Measurements from ENCODE around the gene CHST8. TPM values are rescaled to one million over a fixed set of nuclear protein-coding genes. Genes with fewer than 3 reads are reported as not detected.

Gene CHST8
- total and polyA plus RNA-seq, 2 donors: 0.23 to 0.47 TPM

DNA sequence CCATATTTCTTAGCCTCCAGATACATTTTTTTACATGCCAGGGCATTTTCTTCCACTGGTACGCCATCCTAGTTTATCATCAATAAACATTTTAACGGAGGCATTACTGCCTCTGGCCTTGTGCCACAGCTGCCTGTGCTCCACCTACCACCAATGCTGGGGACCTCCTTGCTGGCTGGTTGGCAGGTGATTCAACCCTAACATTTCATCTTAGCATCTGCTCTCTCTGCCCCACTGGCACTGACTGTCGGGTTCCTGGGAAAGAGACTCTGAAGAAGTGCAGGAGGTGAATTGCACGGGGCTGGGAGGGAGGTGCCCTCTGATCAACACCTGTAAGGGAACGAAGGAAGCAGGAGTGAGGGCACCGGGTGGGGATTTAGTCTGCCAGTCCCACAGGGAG, 123.5 kb downstream of the CHST8 start:
- 83% methylated on average over 6 of the region's 6 CpGs for WGBS
- no peak overlapping the region for H3K27ac ChIP-seq (ENCODE audit: low read depth in 1 of 2, low read length in 1 of 2)
- no peak for DNase-seq (ENCODE audit: low read depth in 6 of 9, low spot score in 9 of 9)
- no peaks in the 10 kb centered on the region for H3K4me1 ChIP-seq (ENCODE audit: control insufficient read depth in 2 of 2, insufficient read depth in 2 of 2, low read length in 2 of 2)
- no peaks in the 10 kb centered on the region for H3K36me3 ChIP-seq (ENCODE audit: control insufficient read depth in 2 of 2, insufficient read depth in 2 of 2, low read length in 1 of 2)
- no peak overlapping the region for H3K4me3 ChIP-seq (ENCODE audit: low read length in 2 of 2)
- no peaks in the 10 kb centered on the region for H3K27me3 ChIP-seq (ENCODE audit: control insufficient read depth in 2 of 2, insufficient read depth in 1 of 2, low read length in 1 of 2)
- no peaks in the 10 kb centered on the region for H3K9me3 ChIP-seq (ENCODE audit: control insufficient read depth in 2 of 2, insufficient read depth in 1 of 2, low read length in 1 of 2)

DNA sequence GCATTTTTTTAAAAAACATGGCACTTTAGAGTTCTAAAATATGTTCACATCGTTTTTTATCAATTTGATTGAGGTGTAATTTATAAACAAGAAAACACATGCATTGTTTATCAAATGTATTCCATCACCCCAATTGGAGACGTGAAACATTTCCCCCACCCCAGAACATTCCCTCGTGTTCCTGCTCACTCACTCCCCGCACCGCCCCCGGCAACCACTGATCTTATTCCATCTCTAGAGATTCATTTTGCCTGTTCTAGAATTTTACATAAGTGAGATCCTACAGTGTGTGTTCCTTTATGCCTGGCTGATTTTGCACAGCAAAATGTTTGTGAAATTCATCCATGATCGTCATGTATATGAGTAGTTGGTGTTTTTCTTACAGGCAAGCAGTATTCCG, 124.4 kb downstream of the CHST8 start:
- Histone ChIP-seq H3K27ac (ENCODE audit: low read depth in 1 of 2, low read length in 1 of 2) (no peak overlapping the region), H3K4me3 (ENCODE audit: low read length in 2 of 2) (no peak overlapping the region), H3K4me1 (ENCODE audit: control insufficient read depth in 2 of 2, insufficient read depth in 2 of 2, low read length in 2 of 2) (no peaks in the 10 kb centered on the region), H3K27me3 (ENCODE audit: control insufficient read depth in 2 of 2, insufficient read depth in 1 of 2, low read length in 1 of 2) (no peaks in the 10 kb centered on the region), H3K36me3 (ENCODE audit: control insufficient read depth in 2 of 2, insufficient read depth in 2 of 2, low read length in 1 of 2) (no peaks in the 10 kb centered on the region), H3K9me3 (ENCODE audit: control insufficient read depth in 2 of 2, insufficient read depth in 1 of 2, low read length in 1 of 2) (no peaks in the 10 kb centered on the region)
- 90% methylated on average over 8 of the region's 8 CpGs for WGBS
- DNase-seq (ENCODE audit: low read depth in 6 of 9, low spot score in 9 of 9): no peak

DNA sequence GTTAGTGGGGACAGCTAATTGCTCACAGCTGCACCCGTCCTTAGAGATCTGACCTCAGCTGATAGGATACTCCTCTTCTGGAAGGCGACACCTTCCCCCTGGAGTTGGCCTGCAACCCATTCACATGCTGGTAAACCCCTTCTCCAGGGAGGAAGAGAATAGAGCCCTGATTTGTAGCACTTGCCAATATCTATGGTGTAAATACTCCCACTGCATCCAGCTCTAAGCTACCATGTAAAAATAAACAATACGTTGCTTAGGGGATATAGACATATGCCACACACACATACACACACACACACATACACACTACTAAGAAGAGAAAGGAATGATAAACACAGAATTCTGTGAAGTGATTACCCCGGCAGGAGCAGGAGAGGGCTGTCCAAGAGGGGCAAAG, 125.5 kb downstream of the CHST8 start:
- Histone ChIP-seq H3K4me1 (ENCODE audit: control insufficient read depth in 2 of 2, insufficient read depth in 2 of 2, low read length in 2 of 2) (no peaks in the 10 kb centered on the region), H3K36me3 (ENCODE audit: control insufficient read depth in 2 of 2, insufficient read depth in 2 of 2, low read length in 1 of 2) (no peaks in the 10 kb centered on the region), H3K27me3 (ENCODE audit: control insufficient read depth in 2 of 2, insufficient read depth in 1 of 2, low read length in 1 of 2) (no peaks in the 10 kb centered on the region), H3K4me3 (ENCODE audit: low read length in 2 of 2) (no peak overlapping the region), H3K9me3 (ENCODE audit: control insufficient read depth in 2 of 2, insufficient read depth in 1 of 2, low read length in 1 of 2) (no peaks in the 10 kb centered on the region), H3K27ac (ENCODE audit: low read depth in 1 of 2, low read length in 1 of 2) (no peak overlapping the region)
- no peak for DNase-seq (ENCODE audit: low read depth in 6 of 9, low spot score in 9 of 9)
- WGBS: 67% methylated on average over 4 of the region's 4 CpGs

DNA sequence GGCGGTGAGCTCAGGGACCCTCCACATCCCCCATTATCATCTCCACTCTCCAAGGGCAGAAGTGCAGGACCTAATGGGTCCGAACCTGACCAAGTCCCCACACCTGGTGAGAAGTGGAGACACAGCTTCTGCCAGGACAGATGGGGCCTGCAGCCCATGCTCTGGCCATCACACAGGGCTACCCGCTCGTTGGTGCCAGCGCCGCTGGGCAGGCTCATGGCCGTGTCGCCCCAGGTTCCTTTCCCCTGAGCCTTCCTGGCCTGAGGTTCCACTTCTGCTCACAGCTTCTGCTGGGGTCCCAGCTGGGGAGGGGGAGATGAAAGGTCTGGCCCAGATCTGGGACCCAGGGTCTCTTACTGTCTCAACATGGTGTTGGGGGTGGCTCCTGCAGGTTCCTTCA, 126.5 kb downstream of the CHST8 start:
- no peak overlapping the region for H3K27ac ChIP-seq (ENCODE audit: low read depth in 1 of 2, low read length in 1 of 2)
- no peak for DNase-seq (ENCODE audit: low read depth in 6 of 9, low spot score in 9 of 9)
- 94% methylated on average over 8 of the region's 8 CpGs for WGBS

DNA sequence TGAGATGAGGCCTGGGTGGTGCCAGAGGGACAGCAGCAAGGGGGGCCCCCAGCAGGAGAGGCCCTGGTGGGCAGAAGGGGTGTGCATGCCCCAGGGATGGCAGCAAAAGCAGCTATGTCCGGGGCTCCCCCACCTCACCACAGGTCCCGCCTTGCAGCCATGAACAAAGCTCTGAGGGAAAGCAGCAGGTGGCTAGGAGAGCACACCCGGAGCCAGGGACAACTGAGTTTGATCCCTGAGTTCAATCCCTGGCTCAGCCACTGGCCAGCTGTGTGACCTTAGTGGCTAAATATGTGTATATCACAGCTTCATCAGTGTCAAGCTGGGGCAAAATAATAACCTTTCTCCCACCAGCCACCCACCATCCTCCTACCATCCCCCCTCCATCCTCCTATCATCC, 127.3 kb downstream of the CHST8 start:
- 87% methylated on average over 3 of the region's 3 CpGs for WGBS
- Histone ChIP-seq H3K9me3 (ENCODE audit: control insufficient read depth in 2 of 2, insufficient read depth in 1 of 2, low read length in 1 of 2) (no peaks in the 10 kb centered on the region), H3K27me3 (ENCODE audit: control insufficient read depth in 2 of 2, insufficient read depth in 1 of 2, low read length in 1 of 2) (no peaks in the 10 kb centered on the region), H3K4me1 (ENCODE audit: control insufficient read depth in 2 of 2, insufficient read depth in 2 of 2, low read length in 2 of 2) (no peaks in the 10 kb centered on the region), H3K27ac (ENCODE audit: low read depth in 1 of 2, low read length in 1 of 2) (no peak overlapping the region), H3K4me3 (ENCODE audit: low read length in 2 of 2) (no peak overlapping the region), H3K36me3 (ENCODE audit: control insufficient read depth in 2 of 2, insufficient read depth in 2 of 2, low read length in 1 of 2) (no peaks in the 10 kb centered on the region)
- no peak for DNase-seq (ENCODE audit: low read depth in 6 of 9, low spot score in 9 of 9)

More for the DNA sequence above, 126.5 kb downstream of the CHST8 start:
- H3K4me3 ChIP-seq (ENCODE audit: low read length in 2 of 2): no peak overlapping the region
- H3K36me3 ChIP-seq (ENCODE audit: control insufficient read depth in 2 of 2, insufficient read depth in 2 of 2, low read length in 1 of 2): no peaks in the 10 kb centered on the region
- H3K4me1 ChIP-seq (ENCODE audit: control insufficient read depth in 2 of 2, insufficient read depth in 2 of 2, low read length in 2 of 2): no peaks in the 10 kb centered on the region
- H3K27me3 ChIP-seq (ENCODE audit: control insufficient read depth in 2 of 2, insufficient read depth in 1 of 2, low read length in 1 of 2): no peaks in the 10 kb centered on the region
- H3K9me3 ChIP-seq (ENCODE audit: control insufficient read depth in 2 of 2, insufficient read depth in 1 of 2, low read length in 1 of 2): no peaks in the 10 kb centered on the region

DNA sequence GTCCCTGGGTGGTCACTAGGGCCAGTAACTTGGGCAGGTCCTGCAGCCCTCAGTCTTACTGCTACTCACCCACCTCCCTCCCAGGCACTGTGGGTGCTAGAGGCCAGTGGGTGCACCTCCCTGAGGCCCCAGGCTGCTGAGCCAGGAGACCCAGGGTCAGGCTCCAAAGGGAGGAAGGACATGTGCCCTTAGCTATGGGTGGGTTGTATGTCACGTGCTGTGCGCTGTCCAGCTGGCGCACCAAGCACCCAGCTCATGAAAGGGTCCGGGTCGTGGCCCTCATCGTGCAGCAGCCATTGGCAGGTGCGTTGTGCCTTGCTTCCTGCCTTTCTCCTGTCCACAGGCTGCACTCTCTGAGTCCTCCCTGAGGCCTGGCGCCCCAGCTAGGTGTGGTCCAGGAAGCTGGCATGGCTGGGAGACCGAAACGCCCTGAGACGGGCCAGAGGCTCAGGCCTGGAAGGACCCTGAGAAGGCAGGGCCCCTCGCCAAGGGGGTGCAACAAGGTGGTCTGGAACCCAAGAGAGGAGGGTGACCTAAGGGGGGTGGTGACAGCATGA, 127.9 kb downstream of the CHST8 start:
- WGBS: 94% methylated on average over 12 of the region's 12 CpGs
- no peak for DNase-seq (ENCODE audit: low read depth in 6 of 9, low spot score in 9 of 9)
- no peak overlapping the region for H3K27ac ChIP-seq (ENCODE audit: low read depth in 1 of 2, low read length in 1 of 2)
- H3K27me3 ChIP-seq (ENCODE audit: control insufficient read depth in 2 of 2, insufficient read depth in 1 of 2, low read length in 1 of 2): no peaks in the 10 kb centered on the region
- H3K4me1 ChIP-seq (ENCODE audit: control insufficient read depth in 2 of 2, insufficient read depth in 2 of 2, low read length in 2 of 2): no peaks in the 10 kb centered on the region
- no peaks in the 10 kb centered on the region for H3K36me3 ChIP-seq (ENCODE audit: control insufficient read depth in 2 of 2, insufficient read depth in 2 of 2, low read length in 1 of 2)
- H3K4me3 ChIP-seq (ENCODE audit: low read length in 2 of 2): no peak overlapping the region
- no peaks in the 10 kb centered on the region for H3K9me3 ChIP-seq (ENCODE audit: control insufficient read depth in 2 of 2, insufficient read depth in 1 of 2, low read length in 1 of 2)

DNA sequence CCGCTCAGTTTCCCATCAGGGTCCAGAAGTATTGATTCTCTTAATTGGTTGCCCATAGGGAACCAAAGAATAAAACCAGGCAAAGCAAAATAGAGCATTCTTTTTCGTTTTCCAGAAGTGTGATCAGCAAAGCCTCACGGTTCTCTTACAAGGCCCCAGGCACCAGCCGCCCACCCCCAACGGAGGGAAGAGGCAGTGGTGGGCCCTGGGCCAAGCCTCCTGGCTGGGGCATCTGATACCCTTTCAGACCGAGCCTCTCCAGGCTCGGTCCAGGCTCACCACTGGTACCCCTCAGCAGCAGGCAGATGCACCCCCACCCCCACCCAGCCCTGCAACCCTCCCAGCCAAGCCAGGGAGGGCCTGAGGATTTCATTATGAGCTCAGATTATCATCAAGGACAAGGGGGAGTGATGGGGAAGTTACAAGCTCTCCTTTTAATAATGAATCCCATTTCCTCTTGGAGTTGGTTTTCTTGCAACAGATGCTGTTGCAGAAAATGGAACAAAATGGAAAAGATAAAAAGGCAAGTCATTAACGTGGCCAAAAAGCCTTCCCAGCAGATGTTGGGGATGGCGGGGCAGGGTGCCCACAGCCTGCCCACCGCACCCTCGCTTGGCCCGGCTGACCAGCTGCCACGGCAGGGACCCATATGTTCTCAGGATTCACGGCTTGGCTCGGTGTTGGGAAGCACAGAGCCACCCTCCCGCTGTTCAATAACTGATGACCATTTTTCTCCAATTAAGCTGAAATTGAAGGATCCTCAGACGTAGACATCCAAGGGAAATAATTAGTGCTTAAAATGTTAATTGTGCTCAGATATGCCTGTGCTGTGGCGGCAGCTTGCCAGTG, 129.1 kb downstream of the CHST8 start:
- no peaks in the 10 kb centered on the region for H3K9me3 ChIP-seq (ENCODE audit: control insufficient read depth in 2 of 2, insufficient read depth in 1 of 2, low read length in 1 of 2)
- H3K27me3 ChIP-seq (ENCODE audit: control insufficient read depth in 2 of 2, insufficient read depth in 1 of 2, low read length in 1 of 2): no peaks in the 10 kb centered on the region
- DNase-seq (ENCODE audit: low read depth in 6 of 9, low spot score in 9 of 9): no peak
- H3K4me3 ChIP-seq (ENCODE audit: low read length in 2 of 2): no peak overlapping the region
- H3K27ac ChIP-seq (ENCODE audit: low read depth in 1 of 2, low read length in 1 of 2): no peak overlapping the region
- 84% methylated on average over 18 of the region's 18 CpGs for WGBS
- no peaks in the 10 kb centered on the region for H3K36me3 ChIP-seq (ENCODE audit: control insufficient read depth in 2 of 2, insufficient read depth in 2 of 2, low read length in 1 of 2)
- H3K4me1 ChIP-seq (ENCODE audit: control insufficient read depth in 2 of 2, insufficient read depth in 2 of 2, low read length in 2 of 2): no peaks in the 10 kb centered on the region

DNA sequence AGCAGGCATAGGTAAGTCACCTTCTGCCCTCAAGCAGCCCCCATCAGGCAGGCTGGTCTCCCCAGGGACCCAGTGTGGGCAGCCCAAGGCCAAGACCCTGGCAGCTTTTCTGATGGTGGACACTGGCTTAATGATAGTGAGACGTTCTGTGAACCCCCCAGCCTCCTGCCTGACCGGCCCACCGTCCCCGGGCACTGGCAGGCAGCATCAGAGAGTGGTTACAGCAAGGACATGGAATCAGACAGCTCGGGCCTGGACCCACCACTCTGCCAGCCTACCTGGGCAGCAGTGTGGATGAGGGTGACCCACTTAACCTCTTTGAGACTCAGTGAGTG, 129.7 kb downstream of the CHST8 start:
- Histone ChIP-seq H3K27me3 (ENCODE audit: control insufficient read depth in 2 of 2, insufficient read depth in 1 of 2, low read length in 1 of 2) (no peaks in the 10 kb centered on the region), H3K4me1 (ENCODE audit: control insufficient read depth in 2 of 2, insufficient read depth in 2 of 2, low read length in 2 of 2) (no peaks in the 10 kb centered on the region), H3K36me3 (ENCODE audit: control insufficient read depth in 2 of 2, insufficient read depth in 2 of 2, low read length in 1 of 2) (no peaks in the 10 kb centered on the region), H3K27ac (ENCODE audit: low read depth in 1 of 2, low read length in 1 of 2) (no peak overlapping the region), H3K4me3 (ENCODE audit: low read length in 2 of 2) (no peak overlapping the region), H3K9me3 (ENCODE audit: control insufficient read depth in 2 of 2, insufficient read depth in 1 of 2, low read length in 1 of 2) (no peaks in the 10 kb centered on the region)
- no peak for DNase-seq (ENCODE audit: low read depth in 6 of 9, low spot score in 9 of 9)
- 87% methylated on average over 5 of the region's 5 CpGs for WGBS

DNA sequence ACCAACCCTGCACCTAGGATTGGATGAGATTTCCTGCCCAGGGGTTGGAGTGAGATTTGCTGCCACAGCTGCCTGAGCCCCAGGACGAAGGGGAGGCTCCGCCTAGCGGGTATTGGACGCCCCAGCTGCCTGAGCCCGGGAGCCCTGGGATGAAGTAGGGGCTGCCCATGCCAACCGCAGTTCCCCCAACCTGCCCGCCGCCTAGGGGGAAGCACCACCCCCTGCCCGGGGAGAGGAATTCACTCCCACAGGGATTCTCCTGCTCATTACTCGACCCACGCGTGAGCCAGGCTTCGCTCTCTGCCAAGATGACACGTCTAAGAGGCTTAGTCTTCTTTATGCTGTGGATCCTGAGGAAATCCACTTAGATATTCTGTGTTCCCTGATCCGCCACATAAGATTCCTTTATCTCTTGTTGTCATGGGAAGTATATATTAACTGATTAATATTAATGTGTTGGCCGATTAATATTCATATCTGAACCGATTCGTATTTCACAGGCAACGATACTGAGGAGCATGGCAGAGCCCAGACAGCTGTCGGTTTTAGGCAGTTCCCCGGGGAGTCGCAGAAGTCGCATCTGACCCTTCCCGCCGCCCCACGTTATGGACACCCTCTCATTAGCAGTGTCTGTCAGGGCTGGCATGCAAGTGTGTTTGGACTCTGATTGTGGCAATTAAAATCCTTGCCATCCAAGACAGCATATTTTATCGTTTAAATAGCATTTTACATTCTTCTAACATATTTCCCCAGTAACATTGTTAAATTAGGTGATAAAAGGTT, 130.5 kb downstream of the CHST8 start:
- Histone ChIP-seq H3K36me3 (ENCODE audit: control insufficient read depth in 2 of 2, insufficient read depth in 2 of 2, low read length in 1 of 2) (no peaks in the 10 kb centered on the region), H3K4me3 (ENCODE audit: low read length in 2 of 2) (no peak overlapping the region), H3K9me3 (ENCODE audit: control insufficient read depth in 2 of 2, insufficient read depth in 1 of 2, low read length in 1 of 2) (no peaks in the 10 kb centered on the region), H3K27ac (ENCODE audit: low read depth in 1 of 2, low read length in 1 of 2) (no peak overlapping the region), H3K27me3 (ENCODE audit: control insufficient read depth in 2 of 2, insufficient read depth in 1 of 2, low read length in 1 of 2) (no peaks in the 10 kb centered on the region), H3K4me1 (ENCODE audit: control insufficient read depth in 2 of 2, insufficient read depth in 2 of 2, low read length in 2 of 2) (no peaks in the 10 kb centered on the region)
- 81% methylated on average over 27 of the region's 27 CpGs for WGBS
- DNase-seq (ENCODE audit: low read depth in 6 of 9, low spot score in 9 of 9): no peak
